ENCODE measurements around the gene THUMPD3. TPM values are rescaled to one million over a fixed set of nuclear protein-coding genes. Genes with fewer than 3 reads are reported as not detected.

Gene THUMPD3
- total and polyA plus RNA-seq, 4 donors, result 20.1 to 24.5 (median 21.6) TPM

DNA sequence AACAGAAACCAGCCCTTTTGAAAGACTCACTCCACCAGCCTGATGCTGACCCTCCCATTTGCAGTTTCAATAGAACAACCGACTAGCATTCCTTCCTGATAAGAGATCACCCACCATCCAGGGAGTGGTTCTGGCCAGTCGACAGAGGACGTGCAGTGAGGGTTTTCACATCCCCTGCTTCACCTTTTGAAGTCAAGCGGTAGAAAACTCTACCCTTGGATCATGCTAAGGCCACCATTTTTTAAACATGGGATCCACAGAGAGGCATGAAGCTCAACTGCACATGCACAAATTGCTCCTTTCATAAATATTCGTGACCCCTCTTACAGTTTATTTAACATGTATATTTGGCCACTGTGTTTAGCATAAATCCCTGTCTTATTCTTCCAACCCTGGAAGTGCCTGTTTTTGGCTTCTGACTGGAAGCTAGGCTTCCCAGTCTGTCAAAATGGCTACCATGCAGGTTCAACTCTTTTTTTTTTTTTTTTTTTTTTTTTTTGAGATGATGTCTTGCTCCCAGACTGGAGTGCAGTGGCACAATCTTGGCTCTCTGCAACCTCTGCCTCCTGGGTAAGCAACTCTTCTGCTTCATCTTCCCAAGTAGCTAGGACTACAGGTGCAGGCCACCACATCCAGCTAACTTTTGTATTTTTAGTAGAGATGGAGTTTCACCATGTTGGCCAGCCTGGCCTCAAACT lies 1.0 kb upstream of the THUMPD3 start:
- H3K4me3 ChIP-seq (ENCODE audit: low read depth in 1 of 3, low read length in 3 of 3), result peak overlapping the region in 1 of 3 donors; percentile 74
- WGBS, result 64% methylated on average over 5 of the region's 5 CpGs
- H3K9ac ChIP-seq (ENCODE audit: low read depth in 1 of 2, low read length in 2 of 2), result no peak overlapping the region
- H3K27ac ChIP-seq (ENCODE audit: low read depth in 1 of 2, low read length in 2 of 2), result no peak overlapping the region
- H3K27me3 ChIP-seq (ENCODE audit: control insufficient read depth in 4 of 4, insufficient read depth in 4 of 4, low read length in 3 of 4), result no peaks in the 10 kb centered on the region
- H3K36me3 ChIP-seq (ENCODE audit: control insufficient read depth in 4 of 4, insufficient read depth in 3 of 4, low read depth in 1 of 4, low read length in 3 of 4), result peaks cover 0 to 13% (median 12%) of the 10 kb centered on the region in 4 donors
- no peaks in the 10 kb centered on the region for H3K9me3 ChIP-seq (ENCODE audit: control insufficient read depth in 4 of 4, low read length in 3 of 4)
- DNase-seq (ENCODE audit: low spot score), result no peak
- TF ChIP-seq HNF4G (IDR thresholded peaks at IDR 0.05), result no peak
- TF ChIP-seq, protein P1, sequence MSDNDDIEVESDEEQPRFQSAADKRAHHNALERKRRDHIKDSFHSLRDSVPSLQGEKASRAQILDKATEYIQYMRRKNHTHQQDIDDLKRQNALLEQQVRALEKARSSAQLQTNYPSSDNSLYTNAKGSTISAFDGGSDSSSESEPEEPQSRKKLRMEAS (IDR thresholded peaks at IDR 0.05), result no peak
- no peak for TF ChIP-seq FOXA2 (IDR thresholded peaks at IDR 0.05)
- no peak for TF ChIP-seq SP1 (IDR thresholded peaks at IDR 0.05)
- TF ChIP-seq, protein P2, sequence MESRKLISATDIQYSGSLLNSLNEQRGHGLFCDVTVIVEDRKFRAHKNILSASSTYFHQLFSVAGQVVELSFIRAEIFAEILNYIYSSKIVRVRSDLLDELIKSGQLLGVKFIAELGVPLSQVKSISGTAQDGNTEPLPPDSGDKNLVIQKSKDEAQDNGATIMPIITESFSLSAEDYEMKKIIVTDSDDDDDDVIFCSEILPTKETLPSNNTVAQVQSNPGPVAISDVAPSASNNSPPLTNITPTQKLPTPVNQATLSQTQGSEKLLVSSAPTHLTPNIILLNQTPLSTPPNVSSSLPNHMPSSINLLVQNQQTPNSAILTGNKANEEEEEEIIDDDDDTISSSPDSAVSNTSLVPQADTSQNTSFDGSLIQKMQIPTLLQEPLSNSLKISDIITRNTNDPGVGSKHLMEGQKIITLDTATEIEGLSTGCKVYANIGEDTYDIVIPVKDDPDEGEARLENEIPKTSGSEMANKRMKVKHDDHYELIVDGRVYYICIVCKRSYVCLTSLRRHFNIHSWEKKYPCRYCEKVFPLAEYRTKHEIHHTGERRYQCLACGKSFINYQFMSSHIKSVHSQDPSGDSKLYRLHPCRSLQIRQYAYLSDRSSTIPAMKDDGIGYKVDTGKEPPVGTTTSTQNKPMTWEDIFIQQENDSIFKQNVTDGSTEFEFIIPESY (IDR thresholded peaks at IDR 0.05), result no peak
- TF ChIP-seq GABPA (IDR thresholded peaks at IDR 0.05 in 1 of 2, conservative IDR thresholded peaks at IDR 0.05 in 1 of 2), result no peak
- TF ChIP-seq, protein P3, sequence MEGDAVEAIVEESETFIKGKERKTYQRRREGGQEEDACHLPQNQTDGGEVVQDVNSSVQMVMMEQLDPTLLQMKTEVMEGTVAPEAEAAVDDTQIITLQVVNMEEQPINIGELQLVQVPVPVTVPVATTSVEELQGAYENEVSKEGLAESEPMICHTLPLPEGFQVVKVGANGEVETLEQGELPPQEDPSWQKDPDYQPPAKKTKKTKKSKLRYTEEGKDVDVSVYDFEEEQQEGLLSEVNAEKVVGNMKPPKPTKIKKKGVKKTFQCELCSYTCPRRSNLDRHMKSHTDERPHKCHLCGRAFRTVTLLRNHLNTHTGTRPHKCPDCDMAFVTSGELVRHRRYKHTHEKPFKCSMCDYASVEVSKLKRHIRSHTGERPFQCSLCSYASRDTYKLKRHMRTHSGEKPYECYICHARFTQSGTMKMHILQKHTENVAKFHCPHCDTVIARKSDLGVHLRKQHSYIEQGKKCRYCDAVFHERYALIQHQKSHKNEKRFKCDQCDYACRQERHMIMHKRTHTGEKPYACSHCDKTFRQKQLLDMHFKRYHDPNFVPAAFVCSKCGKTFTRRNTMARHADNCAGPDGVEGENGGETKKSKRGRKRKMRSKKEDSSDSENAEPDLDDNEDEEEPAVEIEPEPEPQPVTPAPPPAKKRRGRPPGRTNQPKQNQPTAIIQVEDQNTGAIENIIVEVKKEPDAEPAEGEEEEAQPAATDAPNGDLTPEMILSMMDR (IDR thresholded peaks at IDR 0.05; ENCODE audit: low read depth, low read length, missing input control), result no peak
- TF ChIP-seq RAD21 (IDR thresholded peaks at IDR 0.05), result no peak
- TF ChIP-seq RXRA (IDR thresholded peaks at IDR 0.05), result no peak
- no peak for TF ChIP-seq EGR1 (IDR thresholded peaks at IDR 0.05; ENCODE audit: low read depth in 2 of 2)
- TF ChIP-seq HNF4A (conservative IDR thresholded peaks at IDR 0.05), result no peak
- no peak for TF ChIP-seq NR2F2 (IDR thresholded peaks at IDR 0.05)
- TF ChIP-seq TAF1 (conservative IDR thresholded peaks at IDR 0.05), result no peak
- H3K4me1 ChIP-seq (ENCODE audit: control insufficient read depth in 4 of 4, insufficient read depth in 4 of 4, low read length in 3 of 4), result peaks cover 3 to 17% (median 9%) of the 10 kb centered on the region in 4 donors

DNA sequence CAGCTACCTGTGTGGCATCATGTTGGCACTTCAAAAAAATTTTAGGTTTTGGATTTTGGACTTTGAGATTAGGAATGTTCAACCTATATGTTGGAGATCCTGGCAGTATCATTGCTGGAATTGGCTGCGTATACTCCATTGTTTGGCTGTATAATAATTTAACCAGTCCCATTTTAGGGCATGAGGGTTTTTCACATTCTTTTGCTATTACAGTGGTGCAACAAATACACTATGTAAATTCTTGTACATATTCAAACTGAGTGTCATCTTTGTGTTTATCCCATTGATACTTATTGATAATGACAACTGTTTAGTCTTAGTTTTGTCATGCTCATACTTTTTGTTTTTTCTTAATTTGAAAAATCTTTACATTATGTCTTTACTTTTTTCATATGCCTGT lies 6.7 kb downstream of the THUMPD3 start:
- 93% methylated on average over 1 of the region's 1 CpG for WGBS
- H3K36me3 ChIP-seq (ENCODE audit: control insufficient read depth in 4 of 4, insufficient read depth in 3 of 4, low read depth in 1 of 4, low read length in 3 of 4), result peaks cover 6 to 57% (median 46%) of the 10 kb centered on the region in 4 donors

More for the DNA sequence above, 6.7 kb downstream of the THUMPD3 start:
- H3K27me3 ChIP-seq (ENCODE audit: control insufficient read depth in 4 of 4, insufficient read depth in 4 of 4, low read length in 3 of 4), result no peaks in the 10 kb centered on the region
- peaks cover 0 to 3% (median 1%) of the 10 kb centered on the region in 4 donors for H3K4me1 ChIP-seq (ENCODE audit: control insufficient read depth in 4 of 4, insufficient read depth in 4 of 4, low read length in 3 of 4)
- no peak for TF ChIP-seq SP1 (IDR thresholded peaks at IDR 0.05)
- no peak for TF ChIP-seq RAD21 (IDR thresholded peaks at IDR 0.05)
- TF ChIP-seq JUND (IDR thresholded peaks at IDR 0.05), result no peak
- no peak for TF ChIP-seq RXRA (IDR thresholded peaks at IDR 0.05)
- TF ChIP-seq, protein P1 (IDR thresholded peaks at IDR 0.05), result no peak
- H3K4me3 ChIP-seq (ENCODE audit: low read depth in 1 of 3, low read length in 3 of 3), result no peak overlapping the region
- no peaks in the 10 kb centered on the region for H3K9me3 ChIP-seq (ENCODE audit: control insufficient read depth in 4 of 4, low read length in 3 of 4)
- H3K27ac ChIP-seq (ENCODE audit: low read depth in 1 of 2, low read length in 2 of 2), result no peak overlapping the region
- H3K9ac ChIP-seq (ENCODE audit: low read depth in 1 of 2, low read length in 2 of 2), result no peak overlapping the region
- no peak for DNase-seq (ENCODE audit: low spot score)
